Keratinocyte (primary cell): ENCODE data around the gene LPAR1. TPM values are rescaled to one million over a fixed set of nuclear protein-coding genes. Genes with fewer than 3 reads are reported as not detected.

ENCODE experiments used
- DNase-seq: peaks from one replicate; pipeline ENCODE4 v3.0.0-alpha.2; 2011; ENCODE audit warnings: low read depth, missing footprints, low spot score
- FAIRE-seq: peaks from 2 replicates; lab custom pipeline; 2011; peaks lifted over from hg19 to GRCh38; lab: Jason Lieb, UNC
- H2AFZ ChIP-seq: 2 replicates; pipeline ENCODE4 v1.6.0; 2012; ENCODE audit warnings: low read length, control low read depth, inconsistent platforms; ENCODE audit not compliant: control insufficient read depth
- H3K27ac ChIP-seq: 2 replicates; pipeline ENCODE4 v1.5.1; 2011; ENCODE audit warnings: low read length; ENCODE audit not compliant: control insufficient read depth, insufficient read depth
- H3K27me3 ChIP-seq: 3 replicates; pipeline ENCODE4 v1.6.0; 2011; ENCODE audit warnings: low read length; ENCODE audit not compliant: control insufficient read depth, insufficient read depth; ENCODE audit errors: extremely low read depth
- H3K36me3 ChIP-seq, 2 experiments: 2 replicates in 1 of 2; 3 replicates in 1 of 2; pipeline ENCODE4 v1.5.1; 2011; ENCODE audit warnings: low read length in 2 of 2, mild to moderate bottlenecking in 1 of 2; ENCODE audit not compliant: control insufficient read depth in 2 of 2, insufficient read depth in 2 of 2; ENCODE audit errors: extremely low read depth in 1 of 2
- H3K4me1 ChIP-seq: 3 replicates; pipeline ENCODE4 v1.5.1; 2011; ENCODE audit warnings: low read length; ENCODE audit not compliant: control insufficient read depth, insufficient read depth; ENCODE audit errors: extremely low read depth
- H3K4me2 ChIP-seq: 3 replicates; pipeline ENCODE4 v1.6.0; 2011; ENCODE audit warnings: low read depth, low read length; ENCODE audit not compliant: control insufficient read depth, insufficient read depth; ENCODE audit errors: extremely low read depth
- H3K4me3 ChIP-seq, 3 experiments: fragments of 200-600 bp in 1 of 3; sonication (generic) in 1 of 3; 2 replicates in 2 of 3; 3 replicates in 1 of 3; pipeline ENCODE4 v1.5.1; 2011 to 2016; ENCODE audit warnings: low read length in 3 of 3, mild to moderate bottlenecking in 3 of 3, control low read depth in 2 of 3, inconsistent platforms in 1 of 3, low read depth in 1 of 3, mixed read lengths in 1 of 3, mixed run types in 1 of 3, moderate library complexity in 1 of 3; ENCODE audit not compliant: control insufficient read depth in 2 of 3, insufficient read depth in 2 of 3; ENCODE audit errors: extremely low read depth in 1 of 3
- H3K79me2 ChIP-seq: 2 replicates; pipeline ENCODE4 v1.6.0; 2012; ENCODE audit warnings: low read length; ENCODE audit not compliant: control insufficient read depth, insufficient read depth
- H3K9ac ChIP-seq: 3 replicates; pipeline ENCODE4 v1.6.0; 2011; ENCODE audit warnings: low read length; ENCODE audit not compliant: control insufficient read depth, insufficient read depth; ENCODE audit errors: extremely low read depth
- H3K9me1 ChIP-seq: 3 replicates; pipeline ENCODE4 v1.6.0; 2011; ENCODE audit warnings: low read length; ENCODE audit not compliant: control insufficient read depth, insufficient read depth; ENCODE audit errors: extremely low read depth
- H3K9me3 ChIP-seq: 2 replicates; pipeline ENCODE4 v1.5.1; 2012; ENCODE audit warnings: low read depth, low read length; ENCODE audit not compliant: control insufficient read depth
- H4K20me1 ChIP-seq: 3 replicates; pipeline ENCODE4 v1.6.0; 2011; ENCODE audit warnings: low read length; ENCODE audit not compliant: control insufficient read depth, insufficient read depth; ENCODE audit errors: extremely low read depth
- EZH2 ChIP-seq: IDR thresholded peaks from one replicate; pipeline ENCODE4 v1.6.1; 2012; ENCODE audit warnings: inconsistent platforms, mild to moderate bottlenecking, low read length, moderate library complexity
- dilution Hi-C: fragments of 300-500 bp; cut with MboI; formaldehyde crosslinking; loops from one replicate; pipeline ENCODE4 v1.7.0; 2020; ENCODE audit warnings: low sequenced_read_pairs; ENCODE audit not compliant: extremely low pct_ligation_motif_present
- polyA plus RNA-seq, 5 experiments: library from polyadenylated mRNA; depleted of rRNA in 3 of 5; stranded (reverse) in 3 of 5; stranded (forward) in 1 of 5; unstranded in 1 of 5; fragments of >200 nt; gene quantifications; 1 replicate in 1 of 5; 2 replicates in 3 of 5; 3 replicates in 1 of 5; pipeline versions ENCODE4 v1.2.1 to v1.2.3, GENCODE V29; 2011 to 2012; ENCODE audit warnings: missing spikeins in 2 of 5, low read depth in 1 of 5, low replicate concordance in 1 of 5
- TF ChIP-seq, protein P1 (sequence below), 3 experiments: IDR thresholded peaks in 1 of 3; conservative IDR thresholded peaks in 1 of 3; optimal IDR thresholded peaks in 1 of 3; 2 replicates in 2 of 3; 3 replicates in 1 of 3; pipeline versions ENCODE3 to v1.5.1; 2011; ENCODE audit warnings: low read length in 3 of 3, mild to moderate bottlenecking in 3 of 3, moderate library complexity in 2 of 3, control low read depth in 1 of 3, inconsistent platforms in 1 of 3; ENCODE audit not compliant: insufficient read depth in 2 of 3; ENCODE audit errors: extremely low read depth in 1 of 3

The LPAR1 gene
- polyA plus RNA-seq, 1 donor (not counting 4 experiments of a cell fraction or from before 2014, with no cell fraction given): 43.2 TPM

GRCh38 chr9:110935829-110936228, 102.4 kb downstream of the LPAR1 start:
- Histone ChIP-seq H3K9me1 (no peaks in the 10 kb centered on the region), H3K9me3 (no peaks in the 10 kb centered on the region), H3K4me2 (no peak overlapping the region), H3K36me3 (peaks cover 2 to 12% of the 10 kb centered on the region in 2 experiments), H3K27ac (no peak overlapping the region), H3K4me1 (peaks cover 14% of the 10 kb centered on the region), H3K79me2 (peaks cover 22% of the 10 kb centered on the region), H3K27me3 (no peaks in the 10 kb centered on the region), H4K20me1 (no peaks in the 10 kb centered on the region), H3K4me3 (no peak overlapping the region), H3K9ac (no peak overlapping the region), H2AFZ (no peak overlapping the region)
- DNase-seq (no peak), FAIRE-seq (no peak)
- dilution Hi-C loops: no loop called here
- no peak for TF ChIP-seq EZH2
- TF ChIP-seq, protein P1, sequence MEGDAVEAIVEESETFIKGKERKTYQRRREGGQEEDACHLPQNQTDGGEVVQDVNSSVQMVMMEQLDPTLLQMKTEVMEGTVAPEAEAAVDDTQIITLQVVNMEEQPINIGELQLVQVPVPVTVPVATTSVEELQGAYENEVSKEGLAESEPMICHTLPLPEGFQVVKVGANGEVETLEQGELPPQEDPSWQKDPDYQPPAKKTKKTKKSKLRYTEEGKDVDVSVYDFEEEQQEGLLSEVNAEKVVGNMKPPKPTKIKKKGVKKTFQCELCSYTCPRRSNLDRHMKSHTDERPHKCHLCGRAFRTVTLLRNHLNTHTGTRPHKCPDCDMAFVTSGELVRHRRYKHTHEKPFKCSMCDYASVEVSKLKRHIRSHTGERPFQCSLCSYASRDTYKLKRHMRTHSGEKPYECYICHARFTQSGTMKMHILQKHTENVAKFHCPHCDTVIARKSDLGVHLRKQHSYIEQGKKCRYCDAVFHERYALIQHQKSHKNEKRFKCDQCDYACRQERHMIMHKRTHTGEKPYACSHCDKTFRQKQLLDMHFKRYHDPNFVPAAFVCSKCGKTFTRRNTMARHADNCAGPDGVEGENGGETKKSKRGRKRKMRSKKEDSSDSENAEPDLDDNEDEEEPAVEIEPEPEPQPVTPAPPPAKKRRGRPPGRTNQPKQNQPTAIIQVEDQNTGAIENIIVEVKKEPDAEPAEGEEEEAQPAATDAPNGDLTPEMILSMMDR (optimal IDR thresholded peaks at IDR 0.05 in 1 of 3, IDR thresholded peaks at IDR 0.05 in 1 of 3, conservative IDR thresholded peaks at IDR 0.05 in 1 of 3; ENCODE audit: extremely low read depth in 1 of 3, insufficient read depth in 2 of 3, low read length in 3 of 3): no peak

GRCh38 chr9:110933350-110934001, 104.8 kb downstream of the LPAR1 start:
- FAIRE-seq (no peak), DNase-seq (no peak)
- no peak overlapping the region for H3K9ac ChIP-seq
- no peak overlapping the region for H3K4me3 ChIP-seq
- TF ChIP-seq, protein P1 (optimal IDR thresholded peaks at IDR 0.05 in 1 of 3, IDR thresholded peaks at IDR 0.05 in 1 of 3, conservative IDR thresholded peaks at IDR 0.05 in 1 of 3; ENCODE audit: extremely low read depth in 1 of 3, insufficient read depth in 2 of 3, low read length in 3 of 3): no peak
- no peak for TF ChIP-seq EZH2
- dilution Hi-C loops: no loop called here
- H3K9me1 ChIP-seq: no peaks in the 10 kb centered on the region
- no peak overlapping the region for H2AFZ ChIP-seq
- no peaks in the 10 kb centered on the region for H4K20me1 ChIP-seq
- H3K79me2 ChIP-seq: peaks cover 23% of the 10 kb centered on the region
- peaks cover 0 to 7% of the 10 kb centered on the region in 2 experiments for H3K36me3 ChIP-seq
- H3K4me1 ChIP-seq: peaks cover 4% of the 10 kb centered on the region
- H3K27ac ChIP-seq: no peak overlapping the region
- no peak overlapping the region for H3K4me2 ChIP-seq
- no peaks in the 10 kb centered on the region for H3K9me3 ChIP-seq
- H3K27me3 ChIP-seq: no peaks in the 10 kb centered on the region
